Body of pancreas (tissue), 4 donors: ENCODE data around the gene PTPRN.

Experiments
- CTCF ChIP-seq, 7 experiments: fragments of 450-650 bp in 4 of 7; fragments of 200-600 bp in 3 of 7; sonication (generic) in 3 of 7; IDR thresholded peaks; one replicate each; pipeline ENCODE4 v1.5.1; 2016 to 2019; ENCODE audit warnings: antibody characterized with exemption in 7 of 7
- POLR2A ChIP-seq, 3 donors: fragments of 450-650 bp; IDR thresholded peaks; one replicate each; pipeline ENCODE4 v1.6.1; 2016; ENCODE audit warnings: antibody characterized with exemption in 3 of 3, mild to moderate bottlenecking in 2 of 3

GRCh38 chr2:219325657-219326315, 16.6 kb upstream of the PTPRN start:
- TF ChIP-seq POLR2A (IDR thresholded peaks at IDR 0.05) (no peak), CTCF (IDR thresholded peaks at IDR 0.05) (no peak)
